ENCODE measurements around the gene S100B. TPM values are rescaled to one million over a fixed set of nuclear protein-coding genes. Genes with fewer than 3 reads are reported as not detected.
"Not testable (repeated sequence)": the region's sequence is repeated elsewhere in the genome, so short reads cannot be mapped to it uniquely, and the experiment has no call there.

The S100B gene
- total RNA-seq, 1 experiment from 2014 or later, result 0.23 TPM

- no peak for DNase-seq (ENCODE audit: low read depth)
Measured at GRCh38 chr21:46600978-46601377, 3.9 kb downstream of the S100B start.

- DNase-seq (ENCODE audit: low read depth), result no peak
Measured at GRCh38 chr21:46600305-46600704, 4.6 kb downstream of the S100B start.

- no peak for DNase-seq (ENCODE audit: low read depth)
Measured at GRCh38 chr21:46598581-46599572, 6.0 kb downstream of the S100B start.

- no peak for DNase-seq (ENCODE audit: low read depth)
Measured at GRCh38 chr21:46597896-46598343, 7.0 kb downstream of the S100B start.

- no peak for DNase-seq (ENCODE audit: low read depth)
Measured at GRCh38 chr21:46597031-46597430, 7.9 kb downstream of the S100B start.

- DNase-seq (ENCODE audit: low read depth), result no peak
Measured at GRCh38 chr21:46596201-46596600, 8.7 kb downstream of the S100B start.

GRCh38 chr21:46594276-46594675 lies 10.6 kb downstream of the S100B start:
- no peak for DNase-seq (ENCODE audit: low read depth)

GRCh38 chr21:46585191-46585953 lies 19.5 kb downstream of the S100B start:
- DNase-seq (ENCODE audit: low read depth), result no peak

- DNase-seq (ENCODE audit: low read depth), result no peak
Measured at GRCh38 chr21:46581780-46582307, 23.0 kb downstream of the S100B start.

- DNase-seq (ENCODE audit: low read depth), result not testable (repeated sequence)
Measured at GRCh38 chr21:46579394-46579793, 25.5 kb downstream of the S100B start.

- DNase-seq (ENCODE audit: low read depth), result not testable (repeated sequence)
Measured at GRCh38 chr21:46577786-46578185, 27.1 kb downstream of the S100B start.

GRCh38 chr21:46572850-46573249 lies 32.0 kb downstream of the S100B start:
- DNase-seq (ENCODE audit: low read depth), result no peak

- no peak for DNase-seq (ENCODE audit: low read depth)
Measured at GRCh38 chr21:46570631-46571030, 34.3 kb downstream of the S100B start.

- DNase-seq (ENCODE audit: low read depth), result no peak
Measured at GRCh38 chr21:46570119-46570518, 34.8 kb downstream of the S100B start.

GRCh38 chr21:46569081-46569480 lies 35.8 kb downstream of the S100B start:
- DNase-seq (ENCODE audit: low read depth), result no peak

- DNase-seq (ENCODE audit: low read depth), result no peak
Measured at GRCh38 chr21:46568562-46568961, 36.3 kb downstream of the S100B start.

GRCh38 chr21:46567348-46567747 lies 37.5 kb downstream of the S100B start:
- no peak for DNase-seq (ENCODE audit: low read depth)

- DNase-seq (ENCODE audit: low read depth), result no peak
Measured at GRCh38 chr21:46564391-46564790, 40.5 kb downstream of the S100B start.

GRCh38 chr21:46562964-46563607 lies 41.8 kb downstream of the S100B start:
- DNase-seq (ENCODE audit: low read depth), result no peak

GRCh38 chr21:46562472-46562871 lies 42.4 kb downstream of the S100B start:
- no peak for DNase-seq (ENCODE audit: low read depth)

GRCh38 chr21:46561445-46562090 lies 43.3 kb downstream of the S100B start:
- no peak for DNase-seq (ENCODE audit: low read depth)
